Measurements from ENCODE around the gene G6PC3. TPM values are rescaled to one million over a fixed set of nuclear protein-coding genes. Genes with fewer than 3 reads are reported as not detected.

Gene G6PC3
- total RNA-seq, 1 experiment from 2014 or later = 105 TPM

DNA sequence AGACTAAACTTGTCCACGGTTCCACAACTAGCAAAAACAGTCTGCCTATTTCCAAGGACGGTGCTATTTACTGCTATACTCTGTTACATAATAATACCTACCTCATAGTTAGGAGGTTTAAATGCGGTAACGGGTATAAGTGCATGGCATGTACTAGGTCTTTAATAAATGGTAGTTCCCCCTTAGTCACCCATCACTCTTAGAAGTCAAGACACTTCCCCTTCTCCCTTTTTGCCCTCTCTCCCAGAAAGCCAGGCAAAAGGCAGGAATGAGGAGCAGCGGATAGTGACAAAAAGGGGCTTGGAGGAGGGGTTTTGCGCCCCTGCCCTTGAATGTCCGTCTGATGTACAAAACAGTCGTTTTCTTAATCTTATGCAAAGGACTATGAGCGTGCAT, 3.0 kb upstream of the G6PC3 start:
- Mint-ChIP-seq H3K27me3 (ENCODE audit: low read depth) (no peaks in the 10 kb centered on the region), H3K36me3 (ENCODE audit: insufficient read depth in 1 of 3, low read depth in 3 of 3) (peaks cover 14 to 23% (median 22%) of the 10 kb centered on the region in 3 experiments), H3K4me1 (peaks cover 32 to 40% of the 10 kb centered on the region in 2 experiments), H3K9me3 (no peaks in the 10 kb centered on the region; a peak in 1 of 5 replicates), H3K27ac (peak overlapping the region in 1 of 3 experiments; percentile 99; a peak in 2 of 7 replicates), H3K4me3 (peak overlapping the region in 1 of 2 experiments; percentile 99; a peak in 2 of 5 replicates)
- no peaks in the 10 kb centered on the region for H3K9me3 ChIP-seq (ENCODE audit: control insufficient read depth, low read depth, low read length)
- H2AFZ ChIP-seq (ENCODE audit: low read length) = peak overlapping the region; percentile 17
- H3K18ac ChIP-seq (ENCODE audit: insufficient read length, low read depth, low read length) = no peak overlapping the region
- no peak overlapping the region for H3K56ac ChIP-seq (ENCODE audit: insufficient read length, low read depth, low read length)
- no peak overlapping the region for H3K4me2 ChIP-seq (ENCODE audit: insufficient read depth, insufficient read length, low read length)
- no CpG with 5 or more reads among the region's 9 CpGs for WGBS (ENCODE audit: extremely low coverage, insufficient read length, low lambda C conversion rate)
- H3K4me1 ChIP-seq (ENCODE audit: insufficient read depth, low read length) = 0 out of 2 replicates have a peak, but pooled peaks cover 2% of the 10 kb centered on the region
- H3K23me2 ChIP-seq (ENCODE audit: insufficient read length, low read depth, low read length, poor library complexity, severe bottlenecking) = peaks cover 12% of the 10 kb centered on the region
- no peak overlapping the region for H3K14ac ChIP-seq (ENCODE audit: insufficient read depth, low read length)
- H3T11ph ChIP-seq (ENCODE audit: low read length) = no peak overlapping the region
- peaks cover 20% of the 10 kb centered on the region for H3K79me2 ChIP-seq (ENCODE audit: insufficient read depth, low read length)
- DNase-seq = no peak
- no peaks in the 10 kb centered on the region for H4K20me1 ChIP-seq (ENCODE audit: control insufficient read depth, insufficient read depth, insufficient read length)
- H3K79me1 ChIP-seq (ENCODE audit: insufficient read depth, low read depth, low read length, poor library complexity, severe bottlenecking) = peaks cover 6% of the 10 kb centered on the region
- no peak overlapping the region for H4K91ac ChIP-seq (ENCODE audit: insufficient read length, low read depth, low read length)
- TF ChIP-seq CTCF (conservative IDR thresholded peaks at IDR 0.05) = no peak
- no peak overlapping the region for H3K23ac ChIP-seq (ENCODE audit: insufficient read length, low read depth, low read length)
- H3K27ac ChIP-seq (ENCODE audit: insufficient read length, low read depth, low read length) = no peak overlapping the region
- no peak overlapping the region for H2BK5ac ChIP-seq (ENCODE audit: insufficient read length, low read length)
- no peak overlapping the region for H3K9ac ChIP-seq (ENCODE audit: extremely low read depth, insufficient read length, low read length)
- H2BK15ac ChIP-seq (ENCODE audit: low read depth, low read length) = no peak overlapping the region
- H2BK120ac ChIP-seq (ENCODE audit: low read depth, low read length, poor library complexity, severe bottlenecking) = no peak overlapping the region
- no peak overlapping the region for H2BK12ac ChIP-seq (ENCODE audit: insufficient read length, low read depth, low read length)
- no peak overlapping the region for H3K4ac ChIP-seq (ENCODE audit: low read depth, low read length)
- H2BK20ac ChIP-seq (ENCODE audit: low read depth, low read length, poor library complexity, severe bottlenecking) = no peak overlapping the region
- H4K8ac ChIP-seq (replicated peaks; ENCODE audit: insufficient read length, low read depth, low read length) = no peak overlapping the region
- H4K5ac ChIP-seq (ENCODE audit: insufficient read length, low read depth, low read length) = no peak overlapping the region
- no peaks in the 10 kb centered on the region for H3K27me3 ChIP-seq (ENCODE audit: insufficient read depth, low read length)
- H2AK5ac ChIP-seq (ENCODE audit: insufficient read length, low read length) = no peak overlapping the region

Data from H9 (cell line).